ENCODE data around the gene CLDN11. TPM values are rescaled to one million over a fixed set of nuclear protein-coding genes. Genes with fewer than 3 reads are reported as not detected.

CLDN11 gene
- total RNA-seq, 1 experiment from 2014 or later: 12.1 TPM

DNA sequence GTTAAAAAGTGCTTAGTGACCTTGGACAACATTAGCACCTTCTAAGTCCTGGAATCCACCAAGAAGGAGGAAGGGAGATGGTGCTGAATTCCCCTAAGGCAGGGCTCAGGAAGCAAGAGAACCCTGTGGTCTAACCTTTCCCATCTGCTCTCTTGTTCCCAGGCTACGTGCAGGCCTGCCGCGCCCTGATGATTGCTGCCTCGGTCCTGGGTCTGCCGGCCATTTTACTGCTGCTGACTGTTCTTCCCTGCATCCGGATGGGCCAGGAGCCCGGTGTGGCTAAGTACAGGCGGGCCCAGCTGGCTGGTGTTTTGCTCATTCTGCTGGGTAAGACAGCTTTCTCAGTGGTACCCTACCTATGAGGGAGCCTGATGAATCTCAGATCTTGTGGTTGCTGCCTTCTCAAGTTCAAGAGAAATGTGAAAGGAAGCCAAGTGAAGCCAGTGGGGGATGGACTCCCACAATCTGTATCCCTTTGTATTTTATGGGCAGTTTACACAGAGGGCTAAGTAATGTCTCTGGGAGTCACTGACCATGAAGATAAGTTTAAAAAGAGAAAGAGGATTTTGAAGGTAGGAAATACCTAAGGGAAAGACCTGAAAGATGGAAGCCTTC, 4.4 kb downstream of the CLDN11 start (continued):
- no peak for TF ChIP-seq NR3C1 (CRISPR knock-in tag; conservative IDR thresholded peaks at IDR 0.05; ENCODE audit: low read depth)
- TF ChIP-seq, protein P1, sequence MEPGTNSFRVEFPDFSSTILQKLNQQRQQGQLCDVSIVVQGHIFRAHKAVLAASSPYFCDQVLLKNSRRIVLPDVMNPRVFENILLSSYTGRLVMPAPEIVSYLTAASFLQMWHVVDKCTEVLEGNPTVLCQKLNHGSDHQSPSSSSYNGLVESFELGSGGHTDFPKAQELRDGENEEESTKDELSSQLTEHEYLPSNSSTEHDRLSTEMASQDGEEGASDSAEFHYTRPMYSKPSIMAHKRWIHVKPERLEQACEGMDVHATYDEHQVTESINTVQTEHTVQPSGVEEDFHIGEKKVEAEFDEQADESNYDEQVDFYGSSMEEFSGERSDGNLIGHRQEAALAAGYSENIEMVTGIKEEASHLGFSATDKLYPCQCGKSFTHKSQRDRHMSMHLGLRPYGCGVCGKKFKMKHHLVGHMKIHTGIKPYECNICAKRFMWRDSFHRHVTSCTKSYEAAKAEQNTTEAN (CRISPR knock-in tag; IDR thresholded peaks at IDR 0.05): no peak
- TF ChIP-seq ZNF416 (CRISPR knock-in tag; IDR thresholded peaks at IDR 0.05): no peak
- TF ChIP-seq SMAD4 (CRISPR knock-in tag; IDR thresholded peaks at IDR 0.05): no peak
- TF ChIP-seq SOX15 (CRISPR knock-in tag; IDR thresholded peaks at IDR 0.05): no peak
- no peak for TF ChIP-seq ZNF232 (CRISPR knock-in tag; IDR thresholded peaks at IDR 0.05)
- TF ChIP-seq ATF1 (CRISPR knock-in tag; IDR thresholded peaks at IDR 0.05): no peak
- TF ChIP-seq, protein P2, sequence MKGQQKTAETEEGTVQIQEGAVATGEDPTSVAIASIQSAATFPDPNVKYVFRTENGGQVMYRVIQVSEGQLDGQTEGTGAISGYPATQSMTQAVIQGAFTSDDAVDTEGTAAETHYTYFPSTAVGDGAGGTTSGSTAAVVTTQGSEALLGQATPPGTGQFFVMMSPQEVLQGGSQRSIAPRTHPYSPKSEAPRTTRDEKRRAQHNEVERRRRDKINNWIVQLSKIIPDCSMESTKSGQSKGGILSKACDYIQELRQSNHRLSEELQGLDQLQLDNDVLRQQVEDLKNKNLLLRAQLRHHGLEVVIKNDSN (CRISPR knock-in tag; IDR thresholded peaks at IDR 0.05): no peak
- TF ChIP-seq, protein P3, sequence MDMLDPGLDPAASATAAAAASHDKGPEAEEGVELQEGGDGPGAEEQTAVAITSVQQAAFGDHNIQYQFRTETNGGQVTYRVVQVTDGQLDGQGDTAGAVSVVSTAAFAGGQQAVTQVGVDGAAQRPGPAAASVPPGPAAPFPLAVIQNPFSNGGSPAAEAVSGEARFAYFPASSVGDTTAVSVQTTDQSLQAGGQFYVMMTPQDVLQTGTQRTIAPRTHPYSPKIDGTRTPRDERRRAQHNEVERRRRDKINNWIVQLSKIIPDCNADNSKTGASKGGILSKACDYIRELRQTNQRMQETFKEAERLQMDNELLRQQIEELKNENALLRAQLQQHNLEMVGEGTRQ (CRISPR knock-in tag; IDR thresholded peaks at IDR 0.05): no peak

DNA sequence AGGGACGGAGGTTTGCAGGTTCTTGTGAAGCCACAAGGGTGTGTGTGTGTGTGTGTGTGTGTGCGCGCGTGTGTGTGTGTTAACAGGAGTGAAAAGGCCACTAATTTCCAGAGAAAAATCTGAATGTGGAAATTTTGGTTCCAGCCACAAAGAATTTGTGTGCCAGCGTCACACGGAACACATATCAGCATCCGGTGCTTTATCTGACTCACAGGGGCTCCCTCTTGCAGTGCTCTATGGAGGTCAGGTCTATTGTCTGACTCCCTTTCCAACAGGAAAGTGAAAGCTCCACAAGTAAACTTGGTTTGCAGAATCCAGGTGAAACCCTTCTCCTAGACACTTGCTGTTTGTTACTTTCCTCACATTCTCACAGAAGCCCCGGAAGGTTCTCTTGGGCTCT, 6.2 kb downstream of the CLDN11 start:
- Mint-ChIP-seq H3K4me1 (peaks cover 33% of the 10 kb centered on the region), H3K27ac (no peak overlapping the region), H3K27me3 (ENCODE audit: low read depth) (peaks cover 16% of the 10 kb centered on the region), H3K36me3 (peaks cover 9% of the 10 kb centered on the region), H3K4me3 (no peak overlapping the region), H3K9me3 (no peaks in the 10 kb centered on the region)
- TF ChIP-seq RORB (CRISPR knock-in tag; IDR thresholded peaks at IDR 0.05) (no peak), ATF1 (CRISPR knock-in tag; IDR thresholded peaks at IDR 0.05) (no peak), ETV6 (CRISPR knock-in tag; IDR thresholded peaks at IDR 0.05) (no peak), TCF7 (CRISPR knock-in tag; IDR thresholded peaks at IDR 0.05; ENCODE audit: low read depth) (no peak), CREB1 (CRISPR knock-in tag; IDR thresholded peaks at IDR 0.05) (no peak), PRRX2 (CRISPR knock-in tag; IDR thresholded peaks at IDR 0.05) (no peak), MYBL2 (CRISPR knock-in tag; IDR thresholded peaks at IDR 0.05) (no peak), TEAD1 (CRISPR knock-in tag; IDR thresholded peaks at IDR 0.05) (no peak), OVOL2 (CRISPR knock-in tag; IDR thresholded peaks at IDR 0.05; ENCODE audit: borderline replicate concordance) (no peak), SMAD4 (CRISPR knock-in tag; IDR thresholded peaks at IDR 0.05) (no peak), RELA (CRISPR knock-in tag; IDR thresholded peaks at IDR 0.05; ENCODE audit: borderline replicate concordance) (no peak)
- TF ChIP-seq, protein P4, sequence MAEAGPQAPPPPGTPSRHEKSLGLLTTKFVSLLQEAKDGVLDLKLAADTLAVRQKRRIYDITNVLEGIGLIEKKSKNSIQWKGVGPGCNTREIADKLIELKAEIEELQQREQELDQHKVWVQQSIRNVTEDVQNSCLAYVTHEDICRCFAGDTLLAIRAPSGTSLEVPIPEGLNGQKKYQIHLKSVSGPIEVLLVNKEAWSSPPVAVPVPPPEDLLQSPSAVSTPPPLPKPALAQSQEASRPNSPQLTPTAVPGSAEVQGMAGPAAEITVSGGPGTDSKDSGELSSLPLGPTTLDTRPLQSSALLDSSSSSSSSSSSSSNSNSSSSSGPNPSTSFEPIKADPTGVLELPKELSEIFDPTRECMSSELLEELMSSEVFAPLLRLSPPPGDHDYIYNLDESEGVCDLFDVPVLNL (CRISPR knock-in tag; IDR thresholded peaks at IDR 0.05; ENCODE audit: borderline replicate concordance, low read depth): no peak
- TF ChIP-seq, protein P5, sequence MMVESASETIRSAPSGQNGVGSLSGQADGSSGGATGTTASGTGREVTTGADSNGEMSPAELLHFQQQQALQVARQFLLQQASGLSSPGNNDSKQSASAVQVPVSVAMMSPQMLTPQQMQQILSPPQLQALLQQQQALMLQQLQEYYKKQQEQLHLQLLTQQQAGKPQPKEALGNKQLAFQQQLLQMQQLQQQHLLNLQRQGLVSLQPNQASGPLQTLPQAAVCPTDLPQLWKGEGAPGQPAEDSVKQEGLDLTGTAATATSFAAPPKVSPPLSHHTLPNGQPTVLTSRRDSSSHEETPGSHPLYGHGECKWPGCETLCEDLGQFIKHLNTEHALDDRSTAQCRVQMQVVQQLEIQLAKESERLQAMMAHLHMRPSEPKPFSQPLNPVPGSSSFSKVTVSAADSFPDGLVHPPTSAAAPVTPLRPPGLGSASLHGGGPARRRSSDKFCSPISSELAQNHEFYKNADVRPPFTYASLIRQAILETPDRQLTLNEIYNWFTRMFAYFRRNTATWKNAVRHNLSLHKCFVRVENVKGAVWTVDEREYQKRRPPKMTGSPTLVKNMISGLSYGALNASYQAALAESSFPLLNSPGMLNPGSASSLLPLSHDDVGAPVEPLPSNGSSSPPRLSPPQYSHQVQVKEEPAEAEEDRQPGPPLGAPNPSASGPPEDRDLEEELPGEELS (CRISPR knock-in tag; IDR thresholded peaks at IDR 0.05): no peak
- TF ChIP-seq, protein P6, sequence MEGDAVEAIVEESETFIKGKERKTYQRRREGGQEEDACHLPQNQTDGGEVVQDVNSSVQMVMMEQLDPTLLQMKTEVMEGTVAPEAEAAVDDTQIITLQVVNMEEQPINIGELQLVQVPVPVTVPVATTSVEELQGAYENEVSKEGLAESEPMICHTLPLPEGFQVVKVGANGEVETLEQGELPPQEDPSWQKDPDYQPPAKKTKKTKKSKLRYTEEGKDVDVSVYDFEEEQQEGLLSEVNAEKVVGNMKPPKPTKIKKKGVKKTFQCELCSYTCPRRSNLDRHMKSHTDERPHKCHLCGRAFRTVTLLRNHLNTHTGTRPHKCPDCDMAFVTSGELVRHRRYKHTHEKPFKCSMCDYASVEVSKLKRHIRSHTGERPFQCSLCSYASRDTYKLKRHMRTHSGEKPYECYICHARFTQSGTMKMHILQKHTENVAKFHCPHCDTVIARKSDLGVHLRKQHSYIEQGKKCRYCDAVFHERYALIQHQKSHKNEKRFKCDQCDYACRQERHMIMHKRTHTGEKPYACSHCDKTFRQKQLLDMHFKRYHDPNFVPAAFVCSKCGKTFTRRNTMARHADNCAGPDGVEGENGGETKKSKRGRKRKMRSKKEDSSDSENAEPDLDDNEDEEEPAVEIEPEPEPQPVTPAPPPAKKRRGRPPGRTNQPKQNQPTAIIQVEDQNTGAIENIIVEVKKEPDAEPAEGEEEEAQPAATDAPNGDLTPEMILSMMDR (IDR thresholded peaks at IDR 0.05): no peak
- ATAC-seq (no peak), DNase-seq (ENCODE audit: low spot score) (no peak)
- POLR2A ChIA-PET: no interaction called here
- CTCF ChIA-PET: interaction anchor here (2.3 kb wide), 1 partner anchor 11 kb away, joined by 17 read pairs; no protein-coding TSS in a partner anchor

Measured in WTC11 (cell line).